ENCODE results near the gene C3orf85.

- TF ChIP-seq, protein P1, sequence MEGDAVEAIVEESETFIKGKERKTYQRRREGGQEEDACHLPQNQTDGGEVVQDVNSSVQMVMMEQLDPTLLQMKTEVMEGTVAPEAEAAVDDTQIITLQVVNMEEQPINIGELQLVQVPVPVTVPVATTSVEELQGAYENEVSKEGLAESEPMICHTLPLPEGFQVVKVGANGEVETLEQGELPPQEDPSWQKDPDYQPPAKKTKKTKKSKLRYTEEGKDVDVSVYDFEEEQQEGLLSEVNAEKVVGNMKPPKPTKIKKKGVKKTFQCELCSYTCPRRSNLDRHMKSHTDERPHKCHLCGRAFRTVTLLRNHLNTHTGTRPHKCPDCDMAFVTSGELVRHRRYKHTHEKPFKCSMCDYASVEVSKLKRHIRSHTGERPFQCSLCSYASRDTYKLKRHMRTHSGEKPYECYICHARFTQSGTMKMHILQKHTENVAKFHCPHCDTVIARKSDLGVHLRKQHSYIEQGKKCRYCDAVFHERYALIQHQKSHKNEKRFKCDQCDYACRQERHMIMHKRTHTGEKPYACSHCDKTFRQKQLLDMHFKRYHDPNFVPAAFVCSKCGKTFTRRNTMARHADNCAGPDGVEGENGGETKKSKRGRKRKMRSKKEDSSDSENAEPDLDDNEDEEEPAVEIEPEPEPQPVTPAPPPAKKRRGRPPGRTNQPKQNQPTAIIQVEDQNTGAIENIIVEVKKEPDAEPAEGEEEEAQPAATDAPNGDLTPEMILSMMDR (IDR thresholded peaks at IDR 0.05; ENCODE audit: insufficient read depth, low read length, poor library complexity, severe bottlenecking), result no peak
- no peak for TF ChIP-seq EZH2phosphoT487 (conservative IDR thresholded peaks at IDR 0.05; ENCODE audit: low read length)
Measured at GRCh38 chr3:109152320-109152719, 15.8 kb downstream of the C3orf85 start.

Data from SU-DHL-6 (cell line).